KG1 (cell line): ENCODE results near the gene MCUR1.
"Not testable (repeated sequence)": the region's sequence is repeated elsewhere in the genome, so short reads cannot be mapped to it uniquely, and the experiment has no call there.

Experiments
- DNase-seq: peaks from one replicate; lab custom pipeline; 2025; lab: John Stamatoyannopoulos, UW

Gene MCUR1, protein sequence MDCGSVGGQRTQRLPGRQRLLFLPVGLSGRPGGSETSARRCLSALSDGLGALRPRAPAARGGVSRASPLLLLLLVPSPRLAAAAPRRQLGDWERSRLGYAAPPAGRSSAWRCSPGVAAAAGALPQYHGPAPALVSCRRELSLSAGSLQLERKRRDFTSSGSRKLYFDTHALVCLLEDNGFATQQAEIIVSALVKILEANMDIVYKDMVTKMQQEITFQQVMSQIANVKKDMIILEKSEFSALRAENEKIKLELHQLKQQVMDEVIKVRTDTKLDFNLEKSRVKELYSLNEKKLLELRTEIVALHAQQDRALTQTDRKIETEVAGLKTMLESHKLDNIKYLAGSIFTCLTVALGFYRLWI

DNA sequence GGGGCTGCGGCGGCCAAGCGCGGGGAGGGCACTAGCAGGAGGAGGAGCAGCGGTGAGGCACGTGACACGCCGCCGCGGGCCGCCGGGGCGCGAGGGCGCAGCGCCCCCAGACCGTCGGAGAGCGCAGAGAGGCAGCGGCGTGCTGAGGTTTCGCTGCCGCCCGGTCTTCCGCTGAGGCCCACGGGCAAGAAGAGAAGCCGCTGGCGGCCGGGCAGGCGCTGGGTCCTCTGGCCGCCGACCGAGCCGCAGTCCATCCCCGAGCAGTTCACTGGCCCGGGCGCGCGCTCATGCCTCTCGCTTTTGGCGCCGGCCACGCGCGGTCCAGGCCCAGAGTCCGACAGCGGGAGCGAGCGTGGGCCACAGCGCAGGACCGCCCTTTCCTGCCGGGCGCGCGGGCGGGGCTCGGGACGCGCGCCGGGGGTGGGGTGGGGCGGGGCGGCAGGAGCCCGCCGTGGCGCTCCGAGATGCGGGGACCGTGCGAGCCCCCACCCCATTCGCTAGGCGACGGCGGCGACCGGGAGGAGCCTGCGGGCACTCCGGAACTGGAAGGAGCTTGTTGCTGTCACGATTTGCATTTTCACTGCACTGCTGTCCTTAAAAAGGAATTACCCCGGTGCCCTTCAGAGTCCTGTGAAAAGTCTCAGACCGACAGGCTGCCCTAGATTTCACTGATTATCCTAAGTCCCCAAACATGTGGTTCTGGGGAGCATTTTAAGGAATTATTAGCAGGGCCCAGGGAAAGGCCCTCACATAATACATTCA lies at the start of gene MCUR1:
TSS of gene MCUR1 (minus strand) at position 382 of the 762 bp plus-strand sequence. CDS start at position 254, 128 bp downstream.
- DNase-seq, result peak; percentile 76

DNA sequence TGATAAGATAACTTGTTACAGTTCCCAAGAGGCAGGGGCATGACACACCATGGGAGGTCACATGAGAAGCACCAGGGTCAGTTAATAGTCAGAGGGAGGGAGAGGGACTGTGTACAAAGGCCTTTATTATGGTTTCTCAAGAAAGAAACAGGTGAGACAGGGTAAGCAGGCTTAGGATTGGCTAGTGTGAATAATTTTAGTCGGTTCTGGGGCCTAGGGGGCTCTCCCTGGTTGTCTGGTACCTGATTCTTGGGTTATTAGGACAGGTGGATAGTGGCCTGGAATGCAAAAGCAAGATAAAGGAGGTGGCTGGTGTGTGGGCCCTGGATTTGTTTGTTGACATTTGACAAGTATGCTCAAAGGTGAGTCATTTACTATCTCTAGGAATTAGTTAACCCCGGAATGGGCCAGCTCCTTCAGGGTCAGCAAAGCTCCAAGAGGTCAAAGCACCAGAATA lies 49.4 kb upstream of the MCUR1 start:
- DNase-seq, result no peak

DNA sequence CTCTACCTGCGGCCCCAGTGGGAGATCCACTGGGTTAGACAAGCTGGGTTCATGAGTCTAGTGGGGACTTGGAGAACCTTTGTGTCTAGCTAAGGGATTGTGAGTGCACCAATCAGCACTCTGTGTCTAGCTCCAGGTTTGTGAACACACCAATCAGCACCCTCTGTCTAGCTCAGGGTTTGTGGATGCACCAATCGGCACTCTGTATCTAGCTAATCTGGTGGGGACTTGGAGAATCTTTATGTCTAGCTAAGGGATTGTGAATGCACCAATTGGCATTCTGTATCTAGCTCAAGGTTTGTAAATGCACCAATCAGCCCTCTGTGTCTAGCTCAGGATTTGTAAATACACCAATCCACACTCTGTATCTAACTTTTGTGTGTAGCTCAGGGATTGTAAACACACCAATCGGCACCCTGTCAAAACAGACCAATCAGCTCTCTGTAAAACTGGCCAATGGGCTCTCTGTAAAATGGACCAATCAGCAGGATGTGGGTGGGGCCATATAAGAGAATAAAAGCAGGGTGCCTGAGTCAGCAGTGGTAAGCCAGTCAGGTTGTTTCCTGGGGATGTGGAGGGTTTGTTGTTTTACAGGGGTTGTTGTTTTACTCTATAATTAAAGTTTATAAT lies 46.3 kb upstream of the MCUR1 start:
- DNase-seq, result not testable (repeated sequence)

DNA sequence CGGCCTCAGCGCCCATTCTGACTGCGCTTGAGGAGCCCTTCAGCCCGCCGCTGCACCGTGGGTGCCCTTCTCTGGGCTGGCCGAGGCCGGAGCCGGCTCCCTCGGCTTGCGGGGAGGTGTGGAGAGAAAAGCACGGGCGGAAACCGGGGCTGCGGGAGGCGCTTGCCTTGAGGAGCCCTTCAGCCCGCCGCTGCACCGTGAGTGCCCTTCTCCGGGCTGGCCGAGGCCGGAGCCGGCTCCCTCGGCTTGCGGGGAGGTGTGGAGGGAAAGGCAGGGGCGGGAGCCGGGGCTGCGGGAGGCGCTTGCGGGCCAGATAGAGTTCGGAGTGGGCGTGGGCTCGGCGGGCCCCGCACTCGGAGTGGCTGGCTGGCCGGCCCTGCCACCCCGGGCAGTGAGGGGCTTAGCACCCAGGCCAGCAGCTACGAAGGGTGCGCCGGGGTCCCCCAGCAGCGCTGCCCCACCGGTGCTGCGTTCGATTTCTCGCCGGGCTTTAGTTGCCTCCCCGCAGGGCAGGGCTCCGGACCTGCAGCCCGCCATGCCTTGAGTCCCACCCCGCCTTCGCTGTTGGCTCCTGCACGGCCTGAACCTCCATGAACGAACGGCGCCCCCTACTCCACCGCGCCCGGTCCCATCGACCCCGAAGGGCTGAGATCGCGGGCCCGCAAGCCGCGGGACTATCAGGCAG lies 45.7 kb upstream of the MCUR1 start:
- no peak for DNase-seq

DNA sequence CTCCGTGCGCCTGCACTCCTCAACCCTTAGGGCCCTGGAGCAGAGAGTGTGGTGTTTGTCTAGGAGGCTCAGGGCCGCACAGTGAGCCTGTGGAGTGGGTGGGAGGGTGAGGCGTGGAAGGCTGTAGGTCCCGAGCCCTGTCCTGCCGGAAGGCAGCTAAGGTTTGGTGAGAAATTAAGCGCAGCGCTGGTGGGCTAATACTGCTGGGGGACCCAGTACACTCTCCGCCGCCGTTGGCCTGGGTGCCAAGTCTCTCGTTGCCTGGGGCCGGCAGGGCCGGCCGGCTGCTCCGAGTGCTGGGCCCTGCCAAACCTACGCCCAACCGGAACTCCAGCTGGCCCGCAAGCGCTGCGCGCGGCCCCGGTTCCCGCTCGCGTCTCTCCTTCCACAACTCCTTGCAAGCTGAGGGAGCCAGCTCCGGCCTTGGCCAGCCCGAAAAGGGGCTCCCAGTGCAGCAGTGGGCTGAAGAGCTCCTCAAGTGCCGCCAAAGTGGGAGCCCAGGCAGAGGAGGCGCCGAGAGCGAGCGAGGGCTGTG lies 40.4 kb upstream of the MCUR1 start:
- DNase-seq, result no peak

DNA sequence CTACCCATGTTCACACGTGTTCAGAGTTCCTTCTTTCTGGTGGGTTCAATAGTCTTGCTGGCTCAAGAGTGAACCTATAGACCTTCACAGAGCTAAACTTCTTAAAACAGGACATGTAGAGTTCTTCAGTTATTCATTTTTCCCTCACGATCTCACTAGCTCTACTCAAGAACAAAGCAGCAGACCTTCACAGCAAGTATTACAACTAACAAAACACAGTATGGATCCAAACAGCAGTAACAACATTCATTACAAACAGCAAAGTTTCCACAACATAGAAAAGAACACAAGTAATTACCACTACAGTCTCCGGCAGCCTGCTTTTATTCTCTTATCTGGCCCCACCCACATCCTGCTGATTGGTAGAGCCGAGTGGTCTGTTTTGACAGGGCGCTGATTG lies 39.5 kb upstream of the MCUR1 start:
- no peak for DNase-seq

DNA sequence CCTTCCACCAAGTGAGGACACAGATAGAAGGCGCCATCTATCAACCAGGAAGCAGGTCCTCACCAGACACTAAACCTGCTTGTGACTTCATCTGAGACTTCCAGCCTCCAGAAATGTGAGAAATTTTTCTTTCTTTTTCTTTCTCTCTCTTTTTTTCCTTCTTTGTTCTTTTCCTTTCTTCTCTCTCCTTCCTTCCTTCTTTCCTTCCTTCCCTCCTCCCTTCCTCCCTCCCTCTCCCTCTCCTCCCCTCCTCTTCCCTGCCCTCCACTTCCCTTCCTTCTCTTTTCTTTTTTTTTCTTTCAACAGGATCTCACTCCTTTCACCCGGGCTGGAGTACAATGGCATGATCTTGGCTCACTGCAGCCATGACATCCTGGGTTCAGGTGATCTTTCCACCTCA lies 37.4 kb upstream of the MCUR1 start:
- DNase-seq, result no peak

- no peak for DNase-seq
Measured at GRCh38 chr6:13851330-13851729, 37.0 kb upstream of the MCUR1 start.

GRCh38 chr6:13850690-13851089 lies 36.3 kb upstream of the MCUR1 start:
- DNase-seq, result not testable (repeated sequence)

DNA sequence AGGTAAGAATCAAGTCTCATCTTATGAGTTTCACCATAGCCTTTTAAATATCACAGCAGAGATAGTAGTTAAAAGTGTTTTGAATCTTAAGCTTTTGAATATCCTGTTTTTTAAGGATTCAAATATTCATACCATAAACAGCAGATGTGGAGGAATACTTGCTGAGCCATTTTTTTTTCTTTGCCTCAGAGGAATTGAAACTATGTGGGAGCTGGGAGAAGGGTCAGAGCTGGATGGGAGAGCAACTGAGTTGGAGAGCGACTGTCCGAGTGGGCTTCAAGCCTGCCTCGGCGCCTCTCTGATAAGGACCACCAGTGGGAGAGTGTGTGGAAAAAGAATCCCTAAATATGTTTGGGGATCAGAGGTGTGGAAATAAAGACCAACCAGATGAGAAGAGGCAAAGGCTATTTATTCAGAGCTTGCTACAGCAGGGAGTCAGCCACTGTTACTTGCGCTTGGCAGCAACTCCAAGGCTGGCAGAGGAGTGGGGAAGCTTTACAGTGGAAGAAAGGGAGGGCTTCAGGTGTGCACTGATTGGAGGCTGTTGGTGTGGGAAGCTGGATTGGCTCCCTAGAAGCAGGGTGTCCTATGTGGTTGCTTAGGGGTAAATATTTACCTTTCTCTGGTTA lies 34.3 kb upstream of the MCUR1 start:
- no peak for DNase-seq

GRCh38 chr6:13847326-13848050 lies 33.1 kb upstream of the MCUR1 start:
- no peak for DNase-seq

DNA sequence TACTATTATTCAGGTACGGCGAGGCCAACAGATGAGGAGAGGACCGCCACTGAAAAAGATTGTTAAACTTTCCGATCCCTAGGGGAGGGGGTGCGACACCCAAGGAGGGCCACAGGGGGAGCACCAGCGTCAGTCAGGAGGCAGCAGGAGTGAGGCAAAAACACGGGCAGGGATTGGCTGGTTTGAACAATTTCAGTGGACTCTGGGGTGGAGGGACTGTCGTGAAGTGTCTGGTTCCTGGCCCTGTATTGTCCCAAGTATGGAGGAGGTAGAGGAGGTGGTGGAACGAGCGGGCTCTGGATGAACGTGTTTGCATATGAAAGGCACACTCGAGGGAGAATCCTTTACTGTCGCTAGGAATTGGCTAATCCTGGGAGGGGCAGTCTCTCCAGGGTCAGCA lies 32.5 kb upstream of the MCUR1 start:
- DNase-seq, result no peak

DNA sequence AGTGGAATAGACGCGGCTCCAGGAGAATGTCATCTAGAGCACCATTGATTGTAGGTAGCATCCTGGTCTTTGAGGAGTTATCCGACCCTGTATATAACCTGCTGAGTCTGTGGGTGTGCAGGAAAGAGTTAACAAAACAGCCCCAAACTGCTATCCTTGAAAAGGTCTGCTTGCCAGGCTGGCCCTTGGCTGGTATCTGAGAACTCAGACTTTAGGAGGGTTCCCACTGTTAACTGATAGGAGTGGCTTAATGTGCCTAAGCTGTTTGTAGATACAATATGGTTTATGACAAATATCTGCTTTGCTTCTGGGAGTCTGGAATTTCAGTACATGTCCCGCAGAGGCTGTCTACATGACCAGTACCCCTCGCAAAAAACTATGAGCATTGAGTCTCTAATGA lies 27.6 kb upstream of the MCUR1 start:
- no peak for DNase-seq

GRCh38 chr6:13838616-13839015 lies 24.3 kb upstream of the MCUR1 start:
- no peak for DNase-seq

DNA sequence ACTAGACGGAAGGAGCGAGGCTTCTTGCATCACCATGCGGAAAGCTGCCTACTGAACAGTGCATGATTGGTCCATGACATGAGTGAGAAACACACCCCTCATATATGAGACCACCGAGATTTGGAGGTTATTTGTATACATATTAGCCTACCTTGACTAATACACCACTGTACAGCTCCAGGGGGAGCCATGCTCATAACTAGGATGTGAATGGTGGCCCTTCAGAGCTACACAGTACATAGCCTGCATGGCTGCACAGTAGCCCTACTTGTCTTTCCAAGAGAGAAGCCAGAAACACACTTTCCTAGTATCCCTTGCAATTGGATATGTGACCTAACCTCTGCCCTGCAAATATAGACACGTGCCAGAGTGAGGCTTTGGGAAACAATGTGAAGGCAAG lies 21.8 kb upstream of the MCUR1 start:
- no peak for DNase-seq

GRCh38 chr6:13834790-13835189 lies 20.4 kb upstream of the MCUR1 start:
- DNase-seq, result no peak

DNA sequence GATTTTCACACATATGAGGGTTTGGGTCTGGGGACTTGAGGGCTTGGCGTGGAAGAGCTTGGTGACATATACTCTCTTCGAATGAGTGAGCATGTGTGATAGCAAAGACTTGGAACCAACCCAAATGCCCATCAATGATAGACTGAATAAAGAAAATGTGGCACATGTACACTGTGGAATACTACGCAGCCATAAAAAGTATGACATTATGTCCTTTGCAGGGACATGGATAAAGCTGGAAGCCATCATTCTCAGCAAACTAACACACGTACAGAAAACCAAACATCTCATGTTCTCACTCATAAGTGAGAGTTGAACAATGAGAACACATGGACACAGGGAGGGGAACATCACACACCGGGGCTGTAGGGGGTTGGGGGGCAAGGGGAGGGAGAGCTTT lies 19.7 kb upstream of the MCUR1 start:
- DNase-seq, result not testable (repeated sequence)

DNA sequence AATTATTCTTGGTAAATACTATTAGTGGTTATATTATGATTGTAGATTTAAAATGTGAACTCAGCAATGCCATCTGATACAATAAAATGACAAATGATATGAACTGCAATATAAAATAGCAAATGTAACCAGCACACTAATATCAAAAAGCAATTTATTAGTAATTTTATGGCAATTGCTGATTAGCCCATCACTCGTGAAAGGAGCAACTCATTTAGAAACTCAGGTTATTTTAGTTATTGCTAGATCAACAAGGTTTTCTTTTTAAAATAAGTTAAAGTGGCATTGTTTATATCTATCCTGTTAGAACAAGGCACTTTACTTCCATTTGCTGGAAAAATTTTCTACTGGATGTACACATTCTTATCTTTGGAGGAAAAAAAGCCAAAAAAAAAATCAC lies 18.4 kb upstream of the MCUR1 start:
- DNase-seq, result no peak

- DNase-seq, result no peak
Measured at GRCh38 chr6:13831615-13832014, 17.3 kb upstream of the MCUR1 start.

DNA sequence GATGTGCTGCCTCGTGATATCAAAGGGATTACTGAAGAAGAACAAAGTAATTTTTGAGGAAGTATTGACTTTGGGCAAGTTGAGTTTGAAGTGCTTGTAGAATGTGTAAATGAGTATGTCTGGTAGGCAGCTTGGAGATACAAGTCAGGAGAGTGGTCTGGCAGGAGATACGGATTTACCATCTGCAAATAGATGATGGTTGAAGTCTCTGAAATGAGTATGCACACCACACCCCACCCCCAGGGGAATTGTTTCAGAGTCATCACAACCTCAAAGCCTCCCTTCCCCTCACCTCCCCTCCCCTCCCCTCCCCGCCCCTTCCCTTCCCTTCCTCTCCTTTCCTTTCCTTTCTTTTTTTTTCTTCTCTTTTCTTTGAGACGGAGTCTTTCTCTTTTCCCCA lies 16.4 kb upstream of the MCUR1 start:
- DNase-seq, result no peak

DNA sequence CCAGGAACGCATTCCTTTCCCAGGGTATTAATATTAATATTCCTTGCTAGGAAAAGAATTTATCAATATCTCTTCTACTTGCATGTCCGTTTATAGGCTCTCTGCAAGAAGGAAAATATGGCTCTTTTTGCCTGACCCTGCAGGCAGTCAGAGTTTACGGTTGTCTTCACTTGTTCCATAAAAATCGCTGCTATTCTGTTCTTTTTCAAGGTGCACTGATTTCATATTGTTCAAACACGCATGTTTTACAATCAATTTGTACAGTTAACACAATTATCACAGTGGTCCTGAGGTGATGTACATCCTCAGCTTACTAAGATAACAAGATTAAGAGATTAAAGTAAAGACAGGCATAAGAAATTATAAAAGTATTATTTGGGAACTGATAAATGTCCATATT lies 15.1 kb upstream of the MCUR1 start:
- DNase-seq, result not testable (repeated sequence)
